Transverse colon (tissue), 4 donors: ENCODE data around the gene BCL2L12. TPM values are rescaled to one million over a fixed set of nuclear protein-coding genes. Genes with fewer than 3 reads are reported as not detected.

Source experiments
- DNase-seq: peaks from one replicate; pipeline ENCODE4 v3.0.0-alpha.2; 2019
- H3K27ac ChIP-seq, 4 donors: fragments of 200-600 bp; sonication (generic); 2 replicates each; pipeline ENCODE4 v1.5.1; 2016 to 2018; ENCODE audit warnings: inconsistent platforms in 4 of 4
- H3K27me3 ChIP-seq: fragments of 200-600 bp; sonication (generic); 2 replicates; pipeline ENCODE4 v1.5.1; 2017; ENCODE audit warnings: inconsistent platforms
- H3K36me3 ChIP-seq, 4 donors: fragments of 200-600 bp; sonication (generic); 2 replicates each; pipeline ENCODE4 v1.5.1; 2017 to 2019; ENCODE audit warnings: inconsistent platforms in 4 of 4
- H3K4me1 ChIP-seq, 4 donors: fragments of 200-600 bp; sonication (generic); 2 replicates each; pipeline ENCODE4 v1.5.1; 2017 to 2020; ENCODE audit warnings: inconsistent platforms in 4 of 4
- H3K4me3 ChIP-seq, 4 donors: fragments of 200-600 bp; sonication (generic); 1 replicate in 1 of 4; 2 replicates in 3 of 4; pipeline versions ENCODE4 v1.5.1 to v1.6.1; 2017 to 2019; ENCODE audit warnings: inconsistent platforms in 4 of 4
- H3K9me3 ChIP-seq, 2 donors: fragments of 200-600 bp; sonication (generic); 2 replicates each; pipeline ENCODE4 v1.5.1; 2017 to 2019; ENCODE audit warnings: inconsistent platforms in 2 of 2
- CTCF ChIP-seq, 5 experiments: fragments of 200-600 bp in 3 of 5; fragments of 450-650 bp in 2 of 5; sonication (generic) in 3 of 5; IDR thresholded peaks; 1 replicate in 2 of 5; 2 replicates in 3 of 5; pipeline ENCODE4 v1.5.1; 2016 to 2017; ENCODE audit warnings: antibody characterized with exemption in 5 of 5, inconsistent platforms in 3 of 5, mild to moderate bottlenecking in 2 of 5, moderate library complexity in 1 of 5
- EP300 ChIP-seq: sonication (generic); formaldehyde crosslinking; IDR thresholded peaks from one replicate; pipeline ENCODE4 v1.6.1; 2017; ENCODE audit warnings: antibody characterized with exemption, low read depth
- POLR2A ChIP-seq: fragments of 450-650 bp; IDR thresholded peaks from one replicate; pipeline ENCODE4 v1.6.1; 2016; ENCODE audit warnings: antibody characterized with exemption, mild to moderate bottlenecking, moderate library complexity
- POLR2AphosphoS5 ChIP-seq, 3 donors: sonication (generic); formaldehyde crosslinking; IDR thresholded peaks; one replicate each; pipeline ENCODE4 v1.6.1; 2016; ENCODE audit warnings: antibody characterized with exemption in 3 of 3
- WGBS, 2 donors: methylation state at CpG; one replicate each; pipeline ENCODE4 v1.1.5; 2018; ENCODE audit warnings: low coverage in 1 of 2; 5-methylcytosine and 5-hydroxymethylcytosine counted together
- in situ Hi-C, 4 donors: fragments of 200-750 bp; cut with MboI; loops; one replicate each; pipeline versions ENCODE4 v1.15.0 to v1.15.1; 2017; ENCODE audit warnings: low sequenced_read_pairs in 3 of 4, low pct_ligation_motif_present in 1 of 4, low pct_unique_long_range_greater_than_20kb in 1 of 4
- intact Hi-C: fragments of 100-400 bp; cut with DNase I; formaldehyde crosslinking; loops from one replicate; pipeline ENCODE4 v1.15.1; 2023; ENCODE audit warnings: low total_unique reads
- total RNA-seq, 4 donors: library from RNA; depleted of rRNA; stranded (reverse); fragments of >200 nt; gene quantifications; one replicate each; pipeline ENCODE4 v1.1.0, GENCODE V29; 2016

Gene BCL2L12
- total RNA-seq, 4 donors from 2014 or later: 5.4 to 10.2 (median 6.9) TPM

DNA sequence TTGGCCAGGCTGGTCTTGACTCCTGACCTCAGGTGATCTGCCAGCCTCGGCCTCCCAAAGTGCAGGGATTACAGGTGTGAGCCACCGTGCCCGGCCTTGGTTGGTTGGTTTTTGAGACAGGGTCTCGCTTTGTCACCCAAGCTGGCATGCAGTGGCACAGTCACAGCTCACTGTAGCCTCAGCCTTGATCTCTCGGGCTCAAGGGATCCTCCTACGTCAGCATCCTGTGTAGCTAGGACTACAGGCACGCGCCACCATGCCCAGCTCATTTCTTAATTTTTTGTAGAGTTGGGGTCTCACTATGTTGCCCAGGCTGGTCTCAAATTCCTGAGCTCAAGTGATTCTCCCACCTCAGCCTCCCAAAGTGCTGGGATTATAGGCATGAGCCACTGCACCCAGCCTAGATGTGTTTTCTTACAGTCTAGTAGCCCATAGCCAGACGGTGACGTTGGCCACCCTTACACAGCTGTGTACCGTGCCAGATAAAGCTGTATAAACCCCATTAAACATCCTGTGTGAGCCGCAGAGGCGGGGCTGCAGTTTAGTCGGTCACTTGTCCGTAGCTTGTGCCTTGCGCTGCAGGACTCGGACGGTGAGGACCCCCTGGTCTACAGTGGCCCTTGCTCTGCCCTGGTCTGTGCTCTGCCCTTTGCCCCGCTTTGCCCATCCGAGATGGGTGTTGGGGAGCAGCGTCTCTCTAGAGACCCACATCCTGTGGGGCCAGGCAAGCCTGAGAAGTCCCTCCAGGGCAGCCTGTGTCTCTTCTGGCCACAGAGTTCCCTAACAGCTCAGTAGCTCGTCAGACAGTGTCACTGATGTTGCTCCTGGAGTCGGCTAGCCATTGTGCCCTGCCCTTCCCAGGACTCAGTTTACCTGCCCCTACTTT, 9.9 kb upstream of the BCL2L12 start:
- Histone ChIP-seq H3K4me1 (no peaks in the 10 kb centered on the region), H3K27ac (no peak overlapping the region), H3K36me3 (peaks cover 0 to 51% (median 23%) of the 10 kb centered on the region in 4 donors), H3K27me3 (no peaks in the 10 kb centered on the region), H3K4me3 (no peak overlapping the region), H3K9me3 (no peaks in the 10 kb centered on the region)
- in situ Hi-C loops: no loop called here
- no peak for DNase-seq
- intact Hi-C loops: no loop called here
- TF ChIP-seq POLR2A (no peak), CTCF (IDR thresholded peaks at IDR 0.05) (no peak), EP300 (no peak), POLR2AphosphoS5 (IDR thresholded peaks at IDR 0.05) (no peak)
- WGBS, 2 donors: 90% methylated on average over 23 of the region's 23 CpGs; no CpG with 5 or more reads in 1 of the 2 donors

- TF ChIP-seq POLR2AphosphoS5 (IDR thresholded peaks at IDR 0.05) (no peak), CTCF (IDR thresholded peaks at IDR 0.05) (no peak), EP300 (no peak), POLR2A (no peak)
- H3K27me3 ChIP-seq: no peaks in the 10 kb centered on the region
- no peak for DNase-seq
- H3K36me3 ChIP-seq: peaks cover 0 to 51% (median 26%) of the 10 kb centered on the region in 4 donors
- no peak overlapping the region for H3K27ac ChIP-seq
- in situ Hi-C loops: no loop called here
- H3K4me3 ChIP-seq: no peak overlapping the region
- no peaks in the 10 kb centered on the region for H3K4me1 ChIP-seq
- intact Hi-C loops: no loop called here
- WGBS, 2 donors: 83 to 90% methylated on average over 1 to 17 of the region's 17 CpGs
- no peaks in the 10 kb centered on the region for H3K9me3 ChIP-seq
Measured at GRCh38 chr19:49656456-49657109, 9.2 kb upstream of the BCL2L12 start.

- H3K36me3 ChIP-seq: peaks cover 0 to 53% (median 26%) of the 10 kb centered on the region in 4 donors
- no peak for DNase-seq
- intact Hi-C loops: no loop called here
- H3K4me1 ChIP-seq: no peaks in the 10 kb centered on the region
- no peaks in the 10 kb centered on the region for H3K9me3 ChIP-seq
- no peak overlapping the region for H3K27ac ChIP-seq
- no peak overlapping the region for H3K4me3 ChIP-seq
- no peaks in the 10 kb centered on the region for H3K27me3 ChIP-seq
- no peak for TF ChIP-seq POLR2AphosphoS5 (IDR thresholded peaks at IDR 0.05)
- TF ChIP-seq POLR2A: no peak
- TF ChIP-seq EP300: no peak
- TF ChIP-seq CTCF (IDR thresholded peaks at IDR 0.05): no peak
- in situ Hi-C loops: no loop called here
- 87% methylated on average over 22 of the region's 22 CpGs; no CpG with 5 or more reads in 1 of the 2 donors for WGBS, 2 donors
Measured at GRCh38 chr19:49657493-49658138, 8.1 kb upstream of the BCL2L12 start.

DNA sequence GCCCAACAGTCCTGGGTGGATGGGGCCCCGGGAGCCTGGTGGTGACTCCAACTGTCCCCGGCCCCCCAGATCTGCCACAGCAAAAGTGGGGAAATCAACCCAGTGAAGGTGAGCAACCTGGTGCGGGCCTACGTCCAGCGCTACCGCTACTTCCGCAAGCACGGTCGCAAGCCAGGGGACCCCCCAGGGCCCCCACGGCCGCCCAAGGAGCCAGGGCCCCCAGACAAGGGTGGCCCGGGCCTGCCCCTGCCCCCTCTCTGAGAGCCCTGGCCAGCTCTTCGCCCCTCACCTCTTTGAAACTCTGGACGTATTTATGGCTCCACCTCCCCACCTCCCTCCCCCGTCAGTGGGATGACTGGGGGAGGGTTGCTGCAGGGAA, 7.6 kb upstream of the BCL2L12 start:
- intact Hi-C loops (no loop called here), in situ Hi-C loops (no loop called here)
- no peak for DNase-seq
- Histone ChIP-seq H3K4me1 (no peaks in the 10 kb centered on the region), H3K36me3 (peaks cover 0 to 49% (median 24%) of the 10 kb centered on the region in 4 donors), H3K27ac (no peak overlapping the region), H3K27me3 (no peaks in the 10 kb centered on the region), H3K9me3 (no peaks in the 10 kb centered on the region), H3K4me3 (no peak overlapping the region)
- 78% methylated on average over 8 of the region's 15 CpGs; no CpG with 5 or more reads in 1 of the 2 donors for WGBS, 2 donors
- TF ChIP-seq EP300 (no peak), POLR2A (no peak), CTCF (IDR thresholded peaks at IDR 0.05) (no peak), POLR2AphosphoS5 (IDR thresholded peaks at IDR 0.05) (no peak)
